Fibroblast of skin of left biceps (primary cell): ENCODE results near the gene CPNE9.
"Not testable (repeated sequence)": the region's sequence is repeated elsewhere in the genome, so short reads cannot be mapped to it uniquely, and the experiment has no call there.

ENCODE experiments used
- DNase-seq, 2 experiments: peaks; one replicate each; pipeline ENCODE4 v3.0.0-alpha.2; 2013; ENCODE audit warnings: low read depth in 2 of 2

The CPNE9 gene

GRCh38 chr3:9746330-9746729 lies 42.7 kb downstream of the CPNE9 start:
- peak; percentile 45 to 59 for DNase-seq

DNA sequence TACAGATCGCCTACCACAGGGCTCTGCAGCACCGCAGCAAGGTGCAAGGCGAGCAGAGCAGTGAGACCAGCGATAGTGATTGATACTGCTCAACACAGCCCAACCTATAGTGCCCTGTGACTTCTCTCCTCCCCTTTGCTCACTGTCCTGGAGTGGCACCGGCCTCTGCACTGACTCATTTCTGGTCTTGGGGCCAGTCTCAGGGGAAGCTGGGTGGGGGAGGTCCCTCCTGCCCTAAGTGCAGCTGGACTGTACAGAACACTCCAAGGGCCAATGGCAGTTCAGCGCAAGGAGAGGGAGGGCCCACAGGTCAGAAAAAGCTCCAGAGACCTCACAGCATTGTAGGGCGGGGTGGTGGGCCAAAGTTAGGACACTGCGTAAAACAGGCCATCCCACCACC lies 43.6 kb downstream of the CPNE9 start:
- no peak for DNase-seq

DNA sequence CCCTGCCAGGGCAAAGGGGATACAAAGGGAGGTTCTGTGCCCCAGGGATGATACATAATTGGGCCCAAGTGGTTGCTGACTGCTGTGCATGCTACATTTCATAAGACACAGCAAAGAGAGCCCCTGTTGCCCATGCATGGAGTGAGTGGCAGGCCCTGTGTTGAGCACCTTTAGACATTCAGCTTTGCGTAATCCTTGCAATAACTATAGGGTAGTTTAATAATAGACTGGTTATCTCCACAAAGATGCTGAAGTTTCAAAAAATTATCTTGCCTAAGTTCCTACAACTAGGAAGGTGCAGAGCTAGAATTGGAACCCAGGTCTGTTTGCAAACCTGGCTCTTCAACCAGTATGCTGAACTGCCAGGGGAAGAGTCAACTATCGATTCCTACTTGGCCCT lies 44.4 kb downstream of the CPNE9 start:
- no peak for DNase-seq

DNA sequence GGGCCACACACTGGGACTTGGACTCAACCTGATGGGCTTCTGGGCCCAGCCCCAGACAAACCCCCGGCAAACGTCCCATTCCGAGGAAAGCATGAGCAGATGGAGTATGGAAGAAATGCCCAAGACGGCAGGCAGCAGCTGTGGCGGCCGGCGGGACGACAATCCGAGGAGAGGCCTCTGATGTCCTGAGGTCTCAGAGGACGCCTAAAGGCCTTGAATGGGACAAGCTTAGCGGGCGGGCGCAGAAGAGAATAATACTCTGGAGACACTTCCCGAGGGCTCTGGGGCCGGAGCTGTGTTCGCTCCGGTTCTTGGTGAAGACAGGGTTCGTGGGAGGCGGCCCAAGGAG lies 45.6 kb downstream of the CPNE9 start:
- no peak for DNase-seq

DNA sequence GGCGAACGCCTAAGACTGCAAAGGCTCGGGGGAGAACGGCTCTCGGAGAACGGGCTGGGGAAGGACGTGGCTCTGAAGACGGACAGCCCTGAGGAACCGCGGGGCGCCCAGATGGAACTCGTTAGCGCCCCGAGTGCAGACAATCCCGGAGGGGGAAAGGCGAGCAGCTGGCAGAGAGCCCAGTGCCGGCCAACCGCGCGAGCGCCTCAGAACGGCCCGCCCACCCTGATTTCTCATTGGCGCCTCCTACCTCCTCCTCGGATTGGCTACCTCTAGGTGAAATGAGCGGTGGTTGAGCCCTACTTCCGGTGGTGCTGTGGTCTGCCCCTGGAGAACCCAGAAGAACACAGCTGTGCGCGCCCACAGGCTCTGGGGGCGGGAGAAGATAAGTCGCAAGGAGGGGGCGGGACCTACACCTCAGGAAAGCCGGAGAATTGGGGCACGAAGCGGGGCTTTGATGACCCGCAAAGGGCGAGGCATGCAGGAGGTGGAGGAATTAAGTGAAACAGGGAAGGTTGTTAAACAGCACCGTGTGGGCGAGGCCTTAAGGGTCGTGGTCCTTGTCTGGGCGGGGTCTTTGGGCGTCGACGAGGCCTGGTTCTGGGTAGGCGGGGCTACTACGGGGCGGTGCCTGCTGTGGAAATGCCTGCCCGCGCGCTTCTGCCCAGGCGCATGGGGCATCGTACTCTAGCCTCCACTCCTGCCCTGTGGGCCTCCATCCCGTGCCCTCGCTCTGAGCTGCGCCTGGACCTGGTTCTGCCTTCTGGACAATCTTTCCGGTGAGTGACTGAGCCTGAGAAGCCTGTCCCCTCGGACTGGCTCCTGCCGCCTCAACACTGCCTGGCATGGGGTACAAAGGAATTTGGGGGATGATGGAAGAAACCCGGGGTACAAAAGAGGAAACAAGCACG lies 46.3 kb downstream of the CPNE9 start, which contains the start of gene OGG1:
OGG1 (plus strand) TSS at position 308 of the 911 bp plus-strand sequence; CDS start at position 643, 335 bp downstream.
- peak; percentile 97 for DNase-seq

GRCh38 chr3:9750556-9751411 lies 47.2 kb downstream of the CPNE9 start:
- DNase-seq = no peak

GRCh38 chr3:9754678-9755077 lies 51.0 kb downstream of the CPNE9 start:
- no peak for DNase-seq

DNA sequence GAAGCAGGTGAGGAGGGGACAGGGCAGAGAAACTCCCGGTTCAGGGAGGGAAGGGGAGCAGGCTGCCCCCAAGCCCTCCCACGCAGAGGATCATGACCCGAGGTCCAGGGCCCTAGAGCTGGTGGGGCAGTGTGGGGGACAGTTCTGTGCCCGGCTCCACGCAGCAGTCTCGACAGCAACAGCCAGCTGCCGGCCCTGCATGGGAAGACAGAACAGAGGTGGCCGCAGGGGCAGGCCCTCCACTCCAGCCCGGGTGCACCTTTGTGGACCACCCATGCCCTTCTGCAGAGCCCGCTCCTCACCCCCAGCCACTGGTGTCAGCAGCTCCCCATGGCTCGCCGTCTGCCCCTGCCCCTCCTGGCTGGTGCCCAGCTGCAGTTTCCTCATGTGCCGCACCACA lies 53.8 kb downstream of the CPNE9 start:
- no peak for DNase-seq

- DNase-seq = no peak
Measured at GRCh38 chr3:9760779-9761505, 57.3 kb downstream of the CPNE9 start.

DNA sequence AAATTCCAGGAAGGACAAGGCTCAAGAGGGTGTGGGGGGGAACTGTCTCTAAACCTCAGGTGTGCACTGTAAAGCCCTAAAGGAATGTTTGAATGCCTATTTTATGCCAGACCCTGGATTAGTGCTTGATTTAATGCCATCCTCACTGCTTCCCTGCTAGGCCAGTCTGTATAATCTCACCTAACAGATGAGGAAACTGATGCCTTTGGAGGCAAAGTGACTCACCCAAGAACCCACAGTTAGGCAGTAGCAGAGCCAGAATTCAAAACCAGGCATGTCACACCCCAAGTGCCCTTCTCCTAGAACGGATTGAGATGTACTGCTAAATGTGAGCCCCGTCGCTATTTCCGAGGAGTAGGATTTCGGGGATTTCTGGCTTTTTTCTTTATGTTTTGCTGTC lies 58.3 kb downstream of the CPNE9 start:
- no peak for DNase-seq

DNA sequence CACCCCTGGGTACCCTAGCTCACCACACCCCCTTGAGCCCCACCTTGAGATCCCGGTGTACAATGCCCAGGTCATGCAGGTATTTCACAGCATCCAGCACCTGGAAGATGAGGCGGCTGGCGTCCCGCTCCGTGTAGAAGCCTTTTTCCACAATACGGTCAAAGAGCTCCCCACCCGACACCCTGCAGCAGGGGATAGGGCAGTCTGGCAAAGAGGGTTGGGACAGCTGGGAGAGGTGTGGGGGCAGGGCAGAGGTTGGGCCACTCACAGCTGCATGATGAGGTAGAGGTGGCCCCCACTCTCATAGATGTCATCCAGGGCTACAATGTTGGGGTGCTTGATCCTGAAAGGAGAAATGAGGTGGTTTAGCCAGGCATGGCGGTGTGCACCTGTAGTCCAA lies 59.2 kb downstream of the CPNE9 start:
- DNase-seq = no peak

GRCh38 chr3:9765865-9766264 lies 62.2 kb downstream of the CPNE9 start:
- DNase-seq = no peak

DNA sequence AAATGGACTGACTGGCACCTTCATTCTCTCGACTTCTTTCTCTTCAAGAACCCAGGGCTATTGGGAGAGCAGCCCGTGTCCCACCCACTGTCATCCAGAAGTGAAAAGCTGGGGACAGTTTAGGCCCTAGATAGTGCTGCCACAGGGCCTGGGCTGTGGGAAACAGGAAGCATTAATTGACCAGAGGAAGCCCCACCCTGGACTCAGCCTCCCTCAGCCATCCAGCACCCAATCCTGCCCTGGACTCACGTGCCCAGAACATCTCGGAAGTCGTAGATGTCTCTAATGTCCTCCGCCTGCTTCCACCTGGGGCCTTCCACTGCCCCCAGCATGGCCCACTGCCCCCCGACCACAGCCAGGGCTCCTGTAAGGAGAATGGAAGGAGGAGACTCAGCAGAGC lies 63.8 kb downstream of the CPNE9 start:
- no peak for DNase-seq

DNA sequence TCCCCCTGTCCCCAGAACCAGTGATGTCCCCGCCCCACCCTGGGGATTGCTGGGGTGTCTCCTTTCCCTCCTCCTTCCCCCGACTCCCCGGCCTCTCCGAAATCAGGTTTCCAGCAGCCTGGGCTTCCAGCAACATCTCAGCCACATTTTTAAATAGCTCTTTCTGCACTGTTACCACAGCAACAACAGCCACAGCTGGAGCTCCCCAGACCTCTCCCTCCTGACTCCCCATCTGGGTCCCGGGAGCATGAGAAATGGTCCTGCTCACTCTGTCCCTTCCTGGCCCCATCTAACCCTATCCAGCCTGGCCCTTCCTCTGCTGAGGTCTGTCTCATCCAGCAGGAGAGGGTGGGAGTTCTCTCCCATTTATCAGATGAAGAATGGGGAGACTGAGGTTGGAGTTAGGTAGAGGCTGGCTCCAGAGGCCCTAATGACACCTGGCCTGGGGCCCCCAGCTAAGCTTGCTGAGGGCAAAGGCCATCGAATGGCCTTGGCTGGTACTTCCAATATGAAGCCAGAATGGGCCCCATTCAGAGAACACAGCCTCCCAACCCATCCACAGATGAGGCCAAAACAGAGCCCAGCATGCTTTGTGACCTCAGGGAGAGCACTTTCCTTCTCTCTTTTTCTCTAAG lies 64.6 kb downstream of the CPNE9 start:
- no peak for DNase-seq

DNA sequence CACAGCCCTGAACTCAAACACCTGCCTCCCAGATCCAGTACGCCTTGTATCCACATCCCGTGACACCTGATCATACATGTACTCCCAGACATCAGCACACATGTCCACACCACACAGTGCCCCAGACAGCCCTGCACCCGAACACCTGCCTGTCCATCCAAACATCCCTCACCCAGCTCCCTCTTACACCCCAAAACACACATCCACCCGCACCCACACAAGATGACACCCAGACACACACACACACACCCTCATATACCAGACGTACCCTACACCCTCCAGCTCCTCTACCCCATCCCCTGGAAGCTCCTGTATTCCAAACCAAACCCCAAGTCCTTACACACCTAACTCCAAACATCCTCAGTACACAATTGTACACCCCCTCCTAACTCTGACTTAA lies 65.4 kb downstream of the CPNE9 start:
- DNase-seq = no peak

GRCh38 chr3:9769426-9770275 lies 66.0 kb downstream of the CPNE9 start, which contains the start of gene CAMK1:
Gene CAMK1 (minus strand): TSS chr3:9769947. CDS start chr3:9767749, 2,198 bp downstream.
- DNase-seq = peak in 1 of 2 experiments; percentile 27

DNA sequence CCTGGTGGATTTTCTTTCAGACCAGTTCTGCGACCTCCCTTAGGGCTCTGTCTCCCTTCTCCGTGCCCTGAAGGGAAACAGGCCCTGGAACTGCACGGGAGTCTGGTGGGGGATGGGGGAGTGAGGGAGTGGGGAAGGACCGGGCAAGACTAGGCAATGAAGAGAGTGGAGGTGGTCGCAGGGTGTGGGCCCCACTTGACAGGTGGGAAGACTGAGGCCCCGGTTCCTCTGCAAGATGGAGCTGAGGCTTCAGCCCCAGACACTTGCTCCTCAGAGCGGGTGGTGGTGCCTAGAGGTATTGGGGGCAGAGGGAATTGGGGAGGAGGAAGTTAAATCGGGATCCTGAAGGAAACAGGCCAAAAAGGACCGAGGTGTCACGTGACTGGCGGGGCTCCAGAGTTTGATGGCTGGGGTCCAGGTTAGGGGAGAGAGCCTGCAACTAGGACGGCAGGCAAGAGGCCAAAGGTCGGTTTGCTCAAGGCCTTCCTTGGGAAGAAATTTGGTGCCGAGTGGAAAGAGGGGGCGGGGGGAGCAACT lies 66.7 kb downstream of the CPNE9 start:
- DNase-seq = no peak

- DNase-seq = not testable (repeated sequence)
Measured at GRCh38 chr3:9771007-9771406, 67.4 kb downstream of the CPNE9 start.

DNA sequence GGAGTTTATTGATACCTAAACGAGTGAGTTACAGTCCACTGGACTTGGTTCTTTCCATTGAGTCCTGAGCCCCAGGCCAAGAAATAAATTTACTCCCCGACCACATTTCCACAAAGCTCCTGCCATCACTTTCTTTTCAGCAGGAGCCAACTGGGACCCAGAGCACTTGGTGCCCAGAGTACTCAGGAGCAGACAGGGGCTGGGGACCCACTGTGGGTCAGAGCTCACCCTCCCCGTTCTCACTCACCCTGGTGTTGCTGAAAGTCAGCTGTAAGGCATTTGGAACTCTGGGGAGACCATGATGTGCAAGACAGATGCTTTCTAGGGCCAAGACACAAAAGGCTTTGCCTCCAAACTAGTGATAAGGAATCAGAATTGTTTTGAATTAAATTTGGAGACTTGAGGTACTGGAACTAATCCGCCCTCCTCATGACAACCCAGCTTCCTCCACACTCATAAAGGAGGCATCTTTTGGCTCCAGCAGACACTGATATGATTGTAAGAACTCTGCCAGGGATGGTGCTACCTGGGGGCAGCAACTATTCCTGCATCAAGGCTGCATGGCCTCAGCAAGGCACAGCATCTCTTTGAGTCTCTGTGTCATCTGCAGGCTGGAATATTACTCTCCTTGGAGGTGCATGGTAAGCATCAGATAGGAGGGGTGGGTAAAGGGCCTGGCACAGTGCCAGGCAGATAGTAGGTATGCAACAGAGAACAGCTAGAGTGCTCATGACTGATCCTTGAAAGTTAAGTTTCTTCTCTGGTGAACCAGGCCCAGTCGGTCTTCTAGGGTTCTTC lies 73.5 kb downstream of the CPNE9 start:
- no peak for DNase-seq

DNA sequence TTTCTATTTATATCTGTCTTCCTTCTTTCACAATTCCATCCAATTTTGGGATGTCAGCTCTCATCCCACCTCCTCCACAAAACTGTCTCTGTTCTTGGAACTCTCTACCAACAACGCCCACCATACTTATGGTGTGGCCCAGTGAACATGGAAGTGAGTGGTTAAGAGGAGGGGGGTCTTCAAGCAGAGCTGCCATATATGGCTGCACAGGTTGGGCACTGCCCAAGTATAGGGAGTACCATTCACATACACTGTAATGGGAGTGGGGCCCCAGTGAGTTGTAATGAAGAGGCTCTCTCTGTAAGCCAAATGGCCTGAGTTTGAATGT lies 74.0 kb downstream of the CPNE9 start:
- DNase-seq = no peak
